Psoas muscle (tissue), 8 donors: ENCODE measurements around the gene FBXW12. TPM values are rescaled to one million over a fixed set of nuclear protein-coding genes. Genes with fewer than 3 reads are reported as not detected.

Experiments used
- ATAC-seq, 4 donors: fragments of 200-7000 bp; cut with Tn5 transposase; one replicate each; pipeline ENCODE4 v1.9.1; 2020; ENCODE audit warnings: moderate library complexity in 3 of 4, mild to moderate bottlenecking in 2 of 4
- DNase-seq, 2 donors: peaks; one replicate each; pipeline ENCODE4 v3.0.0-alpha.2; 2020
- H3K27ac ChIP-seq: fragments of 200-600 bp; one replicate; pipeline ENCODE4 v1.8.0; 2022
- H3K27me3 ChIP-seq, 3 donors: fragments of 200-600 bp in 1 of 3; one replicate each; pipeline versions ENCODE4 v1.6.1 to v1.8.0; 2013 to 2022; ENCODE audit warnings: low read length in 2 of 3, mild to moderate bottlenecking in 2 of 3, moderate library complexity in 1 of 3; ENCODE audit not compliant: insufficient read depth in 3 of 3
- H3K36me3 ChIP-seq, 2 donors: fragments of 200-600 bp in 1 of 2; one replicate each; pipeline versions ENCODE4 v1.6.1 to v1.8.0; 2013 to 2022; ENCODE audit warnings: low read depth in 1 of 2, mild to moderate bottlenecking in 1 of 2, moderate library complexity in 1 of 2; ENCODE audit not compliant: insufficient read depth in 1 of 2
- H3K4me1 ChIP-seq: fragments of 200-600 bp; one replicate; pipeline ENCODE4 v1.8.0; 2022
- H3K4me3 ChIP-seq: fragments of 200-600 bp; one replicate; pipeline ENCODE4 v1.8.0; 2022; ENCODE audit warnings: mild to moderate bottlenecking
- H3K9me3 ChIP-seq: fragments of 200-600 bp; one replicate; pipeline ENCODE4 v1.8.0; 2022
- CTCF ChIP-seq: fragments of 200-600 bp; IDR thresholded peaks from one replicate; pipeline ENCODE4 v1.8.0; 2022; ENCODE audit warnings: antibody characterized with exemption
- WGBS, 3 donors: extraction: QIAGEN DNeasy Blood & Tissue Kit; methylation state at CpG; one replicate each; pipeline versions ENCODE4 v1.1.6 to v1.1.7; 2013; 5-methylcytosine and 5-hydroxymethylcytosine counted together
- intact Hi-C, 2 donors: fragments of 100-400 bp; cut with DNase I; formaldehyde crosslinking; loops; one replicate each; pipeline versions ENCODE4 v1.11.0 to v1.14.2; 2022
- polyA plus RNA-seq, 3 donors: library from polyadenylated mRNA; stranded (reverse); fragments of 200-250 nt; gene quantifications; one replicate each; pipeline ENCODE4 v1.2.3, GENCODE V29; 2013
- total RNA-seq, 4 donors: library from RNA; stranded (reverse); fragmentation: NEBNext Ultra II Directional in 2 of 4; extraction: Animal tissue kit (Norgen Biotek cat#: 25700) in 2 of 4; gene quantifications; one replicate each; pipeline versions ENCODE4 v1.2.1 to v1.2.4, GENCODE V29; 2021 to 2023
- donor health status: healthy with polysubstance abuse.
- donor health status: DM: no; HTN: no; CAD: no; lungs with moderate emphysema.
- donor health status: Bipolar disorder and iron deficiency.
- donor health status: healthy.
- donor health status: DM: yes; HTN: yes; CAD: no.
- donor health status: DM: no; HTN: no; CAD: no.
- donor health status: DM: no; HTN: no; CAD: no.
- donor health status: DM: yes; HTN: yes; CAD: no.

Gene FBXW12
- total and polyA plus RNA-seq, 7 donors: 0.01 TPM; not detected in 6

GRCh38 chr3:48431224-48432029, 59.4 kb downstream of the FBXW12 start:
- H3K4me3 ChIP-seq: no peak overlapping the region
- no peak overlapping the region for H3K27ac ChIP-seq
- H3K4me1 ChIP-seq: peaks cover 4% of the 10 kb centered on the region
- 80 to 89% (median 80%) methylated on average over 8 of the region's 8 CpGs for WGBS, 3 donors
- ATAC-seq: no peak
- intact Hi-C loops: loop anchor here in 1 of 2 donors (5.0 kb wide), 1 partner anchor 199 kb away; no protein-coding TSS in a partner anchor
- peaks cover 0 to 8% (median 2%) of the 10 kb centered on the region in 3 donors for H3K27me3 ChIP-seq
- DNase-seq: no peak
- TF ChIP-seq CTCF: no peak
- peaks cover 3 to 27% of the 10 kb centered on the region in 2 donors for H3K36me3 ChIP-seq
- H3K9me3 ChIP-seq: no peaks in the 10 kb centered on the region

GRCh38 chr3:48432411-48433371, 60.7 kb downstream of the FBXW12 start:
- intact Hi-C loops: loop anchor here in 1 of 2 donors (5.0 kb wide), 1 partner anchor 200 kb away; no protein-coding TSS in a partner anchor
- H3K4me1 ChIP-seq: peaks cover 4% of the 10 kb centered on the region
- ATAC-seq (no peak), DNase-seq (no peak)
- peaks cover 0 to 8% (median 2%) of the 10 kb centered on the region in 3 donors for H3K27me3 ChIP-seq
- H3K9me3 ChIP-seq: no peaks in the 10 kb centered on the region
- peaks cover 3 to 27% of the 10 kb centered on the region in 2 donors for H3K36me3 ChIP-seq
- no peak for TF ChIP-seq CTCF
- 78 to 82% (median 79%) methylated on average over 15 to 16 of the region's 16 CpGs for WGBS, 3 donors
- H3K4me3 ChIP-seq: no peak overlapping the region
- no peak overlapping the region for H3K27ac ChIP-seq

DNA sequence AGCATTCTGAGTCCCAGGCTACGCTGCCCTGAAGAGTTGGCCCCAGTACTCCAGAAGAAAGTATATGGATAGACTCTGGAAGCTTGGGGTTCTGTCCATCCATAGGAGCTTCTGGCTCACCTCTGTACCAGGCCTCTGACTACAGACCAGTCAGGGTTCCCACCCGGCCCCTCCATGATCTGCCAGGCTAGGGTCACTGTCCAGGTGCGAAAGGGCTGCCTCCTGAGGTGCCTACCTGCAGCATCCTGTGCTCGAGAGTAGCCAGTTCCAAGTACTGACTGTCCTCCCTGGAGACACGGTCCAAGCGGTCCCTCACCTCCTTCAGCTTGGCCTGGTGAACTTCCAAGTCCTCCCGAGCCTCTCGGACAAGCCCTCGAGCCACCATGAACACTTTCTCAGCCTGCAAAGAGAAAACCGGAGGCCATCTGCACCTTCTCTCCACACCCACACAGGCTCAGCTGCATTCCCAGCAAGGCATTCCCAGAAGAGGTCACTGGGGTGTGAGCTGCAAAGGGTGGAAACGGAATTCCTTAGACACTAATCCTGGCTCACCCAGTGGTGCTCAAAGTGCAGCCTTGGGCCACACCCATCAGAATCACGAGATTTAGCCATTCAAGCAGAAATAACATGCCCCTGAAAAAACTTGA, 61.6 kb downstream of the FBXW12 start:
- peaks cover 0 to 4% (median 2%) of the 10 kb centered on the region in 3 donors for H3K27me3 ChIP-seq
- no peak for TF ChIP-seq CTCF
- H3K9me3 ChIP-seq: no peaks in the 10 kb centered on the region
- 80 to 81% (median 80%) methylated on average over 12 of the region's 12 CpGs for WGBS, 3 donors
- H3K4me3 ChIP-seq: no peak overlapping the region
- ATAC-seq: no peak
- H3K27ac ChIP-seq: no peak overlapping the region
- peaks cover 4% of the 10 kb centered on the region for H3K4me1 ChIP-seq
- peaks cover 3 to 27% of the 10 kb centered on the region in 2 donors for H3K36me3 ChIP-seq
- intact Hi-C loops: loop anchor here (1.0 to 5.0 kb wide), 2 partner anchors 32 to 201 kb away; no protein-coding TSS in a partner anchor
- DNase-seq: no peak

GRCh38 chr3:48434591-48435222, 62.7 kb downstream of the FBXW12 start:
- no peak for ATAC-seq
- no peak for DNase-seq
- TF ChIP-seq CTCF: no peak
- peaks cover 11% of the 10 kb centered on the region for H3K4me1 ChIP-seq
- no peak overlapping the region for H3K4me3 ChIP-seq
- no peaks in the 10 kb centered on the region for H3K27me3 ChIP-seq
- WGBS, 3 donors: 71 to 73% (median 73%) methylated on average over 15 of the region's 15 CpGs
- H3K9me3 ChIP-seq: no peaks in the 10 kb centered on the region
- no peak overlapping the region for H3K27ac ChIP-seq
- intact Hi-C loops: loop anchor here (1.0 to 5.0 kb wide), 3 partner anchors 33 to 242 kb away; no protein-coding TSS in a partner anchor
- H3K36me3 ChIP-seq: peaks cover 3 to 27% of the 10 kb centered on the region in 2 donors
